GM19238 (cell line): ENCODE measurements around the gene DACT3.
A peak's percentile ranks its signal among the peaks of the same experiment; 100 is the strongest.

ENCODE experiments used
- DNase-seq: peaks from one replicate; pipeline ENCODE4 v3.0.0; 2011; ENCODE audit warnings: low spot score; ENCODE audit not compliant: insufficient read length

The DACT3 gene

DNA sequence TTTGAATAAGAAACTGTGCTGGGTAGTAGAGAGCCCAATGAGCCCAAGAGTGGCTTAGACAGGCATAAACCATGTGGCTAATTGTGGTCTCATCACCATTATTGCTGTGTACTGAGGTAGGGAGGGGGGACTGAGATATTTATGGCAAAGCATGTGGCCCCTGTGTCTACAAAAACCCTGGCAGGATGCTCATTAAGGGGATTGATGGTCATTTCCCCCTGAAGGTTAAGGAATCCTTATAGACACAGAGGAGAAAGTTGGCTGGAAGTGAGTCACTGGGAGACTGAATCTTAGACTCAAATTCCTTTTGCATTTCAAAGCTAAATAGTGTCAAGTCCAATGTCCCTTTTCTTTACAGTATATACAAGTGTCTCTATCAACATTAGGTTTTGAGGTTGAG lies 9.8 kb upstream of the DACT3 start:
- DNase-seq: no peak

GRCh38 chr19:46668662-46669061 lies 7.7 kb upstream of the DACT3 start:
- no peak for DNase-seq

- DNase-seq: no peak
Observed at GRCh38 chr19:46665072-46665471, 4.1 kb upstream of the DACT3 start.

- peak; percentile 66 for DNase-seq
Observed at GRCh38 chr19:46661735-46662592, 982 bp upstream of the DACT3 start.

DNA sequence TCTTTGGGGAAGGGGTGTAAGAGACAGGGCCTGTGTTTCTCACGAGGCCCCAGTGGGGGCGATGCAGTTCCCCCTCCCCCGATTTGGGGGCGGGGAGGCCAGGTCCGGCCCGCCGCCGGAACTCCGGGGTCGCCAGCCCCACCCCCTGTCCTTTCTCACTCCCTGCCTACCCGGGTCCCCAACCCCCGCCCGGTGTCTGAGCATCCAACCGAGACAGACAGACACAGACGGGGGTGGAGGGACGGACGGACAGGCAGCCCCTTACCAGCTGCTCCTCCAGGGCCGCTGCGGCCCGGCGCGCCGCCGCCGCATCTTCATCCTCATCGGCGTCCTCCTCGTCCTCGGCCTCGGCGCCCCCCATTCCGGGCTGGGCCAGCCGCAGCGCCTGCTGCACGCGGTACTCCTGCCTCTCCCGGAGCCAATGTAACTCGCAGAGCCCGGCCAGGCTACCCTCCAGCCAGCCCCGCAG lies 397 bp downstream of the DACT3 start:
- DNase-seq: no peak

DNA sequence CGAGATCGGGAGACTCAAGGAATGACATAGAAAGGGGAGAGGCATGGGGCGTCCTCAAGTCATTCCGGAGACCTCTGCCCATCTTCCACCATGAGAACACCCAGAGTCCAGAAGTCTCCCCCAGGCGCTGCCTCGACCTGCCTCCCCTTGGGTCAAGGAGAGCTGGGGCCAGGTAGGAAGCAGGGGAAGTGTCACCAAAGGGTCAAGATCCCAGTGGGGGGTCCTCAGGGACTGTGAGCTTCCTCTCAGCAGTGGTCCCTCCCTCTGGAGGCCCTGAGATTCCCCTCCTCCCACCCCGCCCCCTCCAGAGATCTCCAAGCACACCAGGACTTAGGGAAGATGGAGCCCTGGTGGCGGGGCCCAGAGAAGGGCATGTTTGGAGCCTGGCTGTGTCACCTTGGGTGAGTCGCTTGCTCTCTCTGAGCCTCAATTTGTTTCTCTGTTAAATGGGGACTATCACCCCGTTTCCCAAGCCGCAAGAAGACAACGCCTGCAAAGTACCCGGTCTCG lies 919 bp downstream of the DACT3 start:
- DNase-seq: no peak

DNA sequence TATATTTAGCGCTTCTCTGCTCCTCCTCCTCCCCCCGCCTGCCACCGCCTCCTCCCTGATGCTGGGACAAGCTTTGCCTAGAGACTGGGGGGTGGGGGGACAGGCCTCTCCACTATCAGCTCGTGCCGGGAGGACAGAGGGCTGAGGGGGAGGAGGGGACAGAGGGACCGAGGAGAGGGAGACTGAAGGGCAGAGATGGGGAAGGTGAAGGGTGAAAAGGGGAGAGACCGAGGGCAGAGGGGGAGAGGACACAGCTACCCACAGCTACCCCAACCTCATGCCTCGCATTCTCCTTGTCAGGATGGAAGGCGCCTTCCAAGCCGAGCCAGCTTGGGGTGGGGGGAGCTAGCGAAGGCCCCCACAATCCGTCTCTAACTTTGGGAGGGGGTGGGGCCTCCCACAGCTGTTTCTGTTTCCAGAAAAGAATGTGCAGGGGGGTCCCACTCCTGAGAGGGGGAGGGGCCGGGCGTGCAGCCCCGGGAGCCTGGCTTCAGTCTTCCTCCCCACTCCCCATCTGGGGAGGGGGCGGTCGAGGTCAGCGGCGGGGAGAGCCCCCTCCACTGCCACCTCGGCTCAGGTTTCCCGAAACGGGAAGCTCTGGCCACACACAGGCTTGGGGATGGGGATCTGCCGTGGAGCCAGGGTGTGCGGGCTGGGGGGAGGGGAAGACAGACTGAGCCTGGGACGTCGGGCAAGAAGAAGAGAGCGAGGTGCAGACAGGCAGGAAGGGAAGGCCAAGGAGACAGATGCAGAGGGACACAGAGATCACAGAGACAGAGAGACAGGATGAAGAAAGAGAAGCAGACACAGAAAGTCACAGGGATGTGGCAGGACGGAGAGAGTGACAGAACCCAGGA lies 1.6 kb downstream of the DACT3 start:
- DNase-seq: no peak

DNA sequence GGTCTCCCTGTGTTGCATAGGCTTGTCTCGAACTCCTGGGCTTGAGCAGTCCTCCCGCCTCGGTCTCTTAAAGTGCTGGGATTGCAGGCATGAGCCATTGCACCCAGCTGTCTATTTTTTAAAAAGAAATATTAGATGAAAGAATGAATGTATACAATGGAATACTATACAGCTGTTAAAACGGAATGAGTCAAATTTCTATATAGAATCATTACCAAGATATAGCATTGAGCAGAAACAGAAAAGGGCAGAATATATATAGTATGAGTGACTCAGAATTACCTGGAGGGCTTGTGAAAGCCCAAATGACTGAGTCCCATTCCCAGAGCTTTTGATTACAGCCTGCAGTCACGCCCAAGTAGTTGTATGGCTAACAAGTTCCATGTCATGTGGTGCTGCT lies 4.4 kb downstream of the DACT3 start:
- DNase-seq: no peak

- DNase-seq: no peak
Observed at GRCh38 chr19:46654621-46655152, 6.3 kb downstream of the DACT3 start.

- no peak for DNase-seq
Observed at GRCh38 chr19:46650445-46650844, 10.5 kb downstream of the DACT3 start.

DNA sequence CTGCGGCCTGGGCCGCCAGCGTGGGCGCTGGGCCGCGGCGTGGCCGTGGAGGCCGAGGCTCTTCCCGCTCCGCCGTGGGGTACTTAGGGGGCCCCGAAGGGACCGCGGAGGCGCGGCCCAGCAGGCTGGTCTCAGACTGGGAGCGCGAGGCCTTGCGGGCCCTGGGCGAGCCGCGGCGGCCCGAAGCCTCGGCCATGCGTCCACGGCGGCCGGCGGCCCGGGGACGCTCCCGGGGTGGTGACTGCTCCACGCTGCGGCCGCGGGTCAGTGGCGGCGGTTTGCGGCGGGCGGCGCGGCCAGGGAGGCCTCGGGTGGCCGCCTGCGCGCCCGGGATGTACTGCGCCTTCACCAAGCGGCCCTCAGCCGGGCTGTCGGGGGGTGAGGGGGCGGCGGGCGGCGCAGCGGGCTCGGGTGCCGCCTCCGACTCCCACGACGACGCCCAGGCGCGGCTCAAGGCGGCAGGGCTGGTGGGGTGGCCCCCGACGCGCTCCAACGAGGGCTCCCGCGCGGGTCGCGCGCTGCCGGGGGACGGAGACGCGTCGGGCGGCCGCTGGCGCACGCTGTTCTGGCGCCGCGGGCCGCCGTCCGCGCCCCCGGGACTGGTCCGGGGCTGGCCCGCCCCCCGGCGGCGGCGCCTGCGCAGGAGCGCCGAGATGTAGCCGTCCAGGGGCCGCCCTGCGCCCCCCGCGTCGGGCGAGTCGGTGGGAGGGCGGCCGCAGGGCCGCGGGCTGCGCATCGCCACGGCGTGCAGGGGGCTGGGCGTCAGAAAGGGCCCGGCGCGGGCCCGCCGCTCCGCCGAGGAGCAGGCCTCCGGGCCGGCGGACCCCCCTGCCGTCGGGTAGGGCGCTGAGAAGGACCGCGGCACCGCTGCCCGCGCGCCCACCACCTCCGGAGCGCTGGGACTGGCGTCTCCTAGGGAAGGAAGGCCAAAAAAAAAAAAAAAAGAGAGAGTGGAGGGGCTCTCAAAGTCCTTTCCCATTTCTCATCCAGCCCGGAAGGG lies 11.7 kb downstream of the DACT3 start:
- DNase-seq: no peak

GRCh38 chr19:46648060-46648960 lies 12.7 kb downstream of the DACT3 start:
- DNase-seq: no peak

DNA sequence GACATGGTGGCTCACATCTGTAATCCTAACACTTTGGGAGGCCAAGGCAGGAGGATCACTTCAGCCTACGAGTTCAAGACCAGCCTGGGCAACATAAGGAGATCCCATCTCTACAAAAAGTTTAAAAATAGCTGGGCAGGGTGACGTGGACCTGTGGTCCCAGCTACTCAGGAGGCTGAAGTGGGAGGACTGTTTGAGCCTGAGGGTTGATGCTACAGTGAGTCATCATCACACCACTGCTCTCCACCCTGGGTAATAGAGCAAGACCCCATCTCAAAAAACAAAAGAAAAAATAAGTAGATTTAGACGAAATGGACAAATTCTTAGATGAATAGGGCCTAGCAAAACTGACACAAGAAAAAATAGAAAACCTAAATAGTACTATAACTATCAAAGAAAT lies 14.6 kb downstream of the DACT3 start:
- no peak for DNase-seq

DNA sequence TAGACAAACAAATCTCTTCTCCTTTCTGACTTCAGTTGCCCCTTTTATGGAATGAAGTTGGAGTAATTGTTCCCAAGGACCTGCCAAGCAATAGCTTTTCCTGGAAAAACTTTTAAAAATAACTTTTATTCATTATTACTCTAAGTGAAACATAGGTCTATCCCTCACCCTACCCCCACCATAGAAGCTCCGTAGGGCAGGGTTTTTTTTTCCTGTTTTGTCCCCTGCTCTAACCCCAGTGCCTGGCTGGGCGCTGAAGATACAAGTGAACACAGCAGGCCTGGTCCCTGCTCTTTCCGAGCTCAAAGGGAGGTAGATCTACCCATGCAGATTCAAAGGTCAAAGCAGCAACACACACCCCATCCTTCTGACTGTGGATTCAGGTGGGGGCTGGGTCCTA lies 16.3 kb downstream of the DACT3 start:
- DNase-seq: no peak

DNA sequence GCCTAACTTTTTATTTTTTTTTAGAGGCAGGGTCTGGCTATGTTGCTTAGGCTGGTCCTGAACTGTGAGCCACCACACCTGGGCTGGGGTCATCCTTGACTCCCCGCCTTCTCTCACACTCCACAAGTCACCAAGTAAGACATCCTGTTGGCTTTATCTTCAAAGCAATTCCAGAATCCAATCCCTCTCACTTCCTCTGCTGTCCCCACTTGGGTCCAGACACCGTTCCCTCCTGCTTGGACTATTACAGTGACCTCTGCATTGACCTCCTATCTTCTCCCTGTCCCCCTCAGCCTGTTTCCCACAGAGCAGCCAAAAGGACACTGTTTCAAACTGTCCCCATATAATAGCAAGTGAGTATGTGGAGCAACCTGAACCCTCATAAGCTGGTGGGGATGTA lies 20.3 kb downstream of the DACT3 start:
- DNase-seq: no peak

- DNase-seq: no peak
Observed at GRCh38 chr19:46639358-46640182, 21.4 kb downstream of the DACT3 start.

DNA sequence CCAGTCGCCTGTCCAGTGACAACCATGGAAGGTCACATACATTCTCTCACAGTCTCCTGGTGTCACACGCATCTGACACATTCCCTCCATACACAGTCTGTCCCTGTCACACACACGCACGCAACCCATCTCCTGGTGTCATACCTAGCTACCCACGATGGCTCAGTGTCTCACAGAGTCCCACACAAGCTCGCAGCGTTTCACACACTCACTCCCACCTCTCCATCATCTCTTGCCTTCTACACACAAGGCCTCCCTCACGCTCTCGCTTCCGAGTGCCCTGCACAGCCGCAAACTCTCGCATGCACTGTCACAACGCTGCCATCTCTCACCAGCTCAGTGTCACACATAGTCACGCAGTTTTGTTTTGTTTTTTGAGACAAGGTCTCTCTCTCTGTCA lies 23.8 kb downstream of the DACT3 start:
- DNase-seq: no peak

- DNase-seq: no peak
Observed at GRCh38 chr19:46635920-46636761, 24.8 kb downstream of the DACT3 start, which contains the start of gene GNG8. Gene GNG8, minus strand, starts transcription at chr19:46636202. Its CDS starts 1,520 bp downstream, at chr19:46634682.
